Activated CD4-positive, alpha-beta T cell treated with anti-CD3 and anti-CD28 coated beads, Interleukin-2, Interleukin-6, amounts not matched to agents 100 ng/mL and 50 ng/mL, durations not matched to agents 16 hours and 8 hours (primary cell): ENCODE results near the gene MED20.
"Not testable (repeated sequence)": the region's sequence is repeated elsewhere in the genome, so short reads cannot be mapped to it uniquely, and the experiment has no call there.

Experiments
- DNase-seq: peaks from one replicate; pipeline ENCODE4 v3.0.0-alpha.2; 2020

MED20 gene, protein sequence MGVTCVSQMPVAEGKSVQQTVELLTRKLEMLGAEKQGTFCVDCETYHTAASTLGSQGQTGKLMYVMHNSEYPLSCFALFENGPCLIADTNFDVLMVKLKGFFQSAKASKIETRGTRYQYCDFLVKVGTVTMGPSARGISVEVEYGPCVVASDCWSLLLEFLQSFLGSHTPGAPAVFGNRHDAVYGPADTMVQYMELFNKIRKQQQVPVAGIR

DNA sequence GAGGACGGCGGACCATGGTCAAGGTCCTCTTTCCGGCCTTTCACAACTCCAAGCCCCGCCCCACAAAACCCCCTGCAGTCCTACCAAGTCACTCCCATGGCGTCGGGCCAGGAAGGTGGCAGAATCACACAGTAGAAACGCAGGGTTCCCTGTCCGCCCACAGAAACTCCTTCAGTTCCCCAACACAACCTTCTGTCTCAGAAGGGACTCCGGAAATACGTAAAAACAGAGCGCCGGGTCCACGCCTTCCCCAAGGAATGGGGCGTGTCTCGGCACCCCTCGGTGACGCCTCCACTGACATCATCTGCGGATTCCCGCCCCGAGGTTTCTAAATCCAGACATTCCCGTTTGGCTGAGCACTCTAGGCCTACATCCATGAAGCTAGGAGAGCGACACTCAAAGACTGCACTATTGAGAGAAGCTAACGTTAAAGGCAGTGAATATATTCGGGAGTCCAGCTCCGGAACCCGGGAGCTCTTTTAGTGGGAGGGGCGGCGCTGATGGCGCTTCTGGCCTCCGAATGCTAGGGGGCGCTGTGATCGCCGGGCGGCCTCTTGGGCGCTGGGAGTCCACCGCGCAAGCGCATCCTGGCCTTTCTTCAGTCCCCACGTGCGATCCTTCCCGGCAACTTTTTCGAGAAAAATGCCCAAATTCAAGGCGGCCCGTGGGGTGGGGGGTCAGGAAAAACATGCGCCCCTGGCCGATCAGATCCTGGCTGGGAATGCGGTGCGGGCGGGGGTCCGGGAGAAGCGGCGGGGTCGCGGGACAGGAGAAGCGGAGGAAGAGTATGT, at the start of gene MED20, which contains the start of gene BYSL:
MED20 (minus strand) TSS at position 219 of the 791 bp plus-strand sequence; CDS start at position 98, 121 bp downstream.
BYSL (plus strand) TSS at position 579 of the 791 bp plus-strand sequence; CDS start at position 643, 64 bp downstream.
- peak; percentile 96 for DNase-seq

DNA sequence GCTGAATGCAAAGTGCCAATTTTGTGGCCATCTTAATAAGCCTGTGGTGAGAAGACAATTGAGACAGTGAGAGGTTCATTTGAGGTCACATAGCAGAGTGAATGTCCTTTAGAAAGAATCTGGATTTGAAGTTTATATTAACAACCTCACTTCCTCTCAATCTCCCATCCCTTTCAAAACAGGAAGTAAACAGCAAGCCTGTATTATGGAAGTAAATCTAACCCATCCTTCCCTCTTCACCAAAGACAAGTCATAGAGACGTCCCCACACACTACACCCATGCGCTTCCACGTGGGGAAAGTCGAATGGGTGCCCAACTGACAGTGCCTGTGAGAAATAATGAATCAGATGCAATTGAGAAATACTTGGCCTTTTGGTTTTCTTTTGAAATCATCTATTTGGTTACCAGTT, 49.5 kb upstream of the MED20 start:
- peak; percentile 20 for DNase-seq

DNA sequence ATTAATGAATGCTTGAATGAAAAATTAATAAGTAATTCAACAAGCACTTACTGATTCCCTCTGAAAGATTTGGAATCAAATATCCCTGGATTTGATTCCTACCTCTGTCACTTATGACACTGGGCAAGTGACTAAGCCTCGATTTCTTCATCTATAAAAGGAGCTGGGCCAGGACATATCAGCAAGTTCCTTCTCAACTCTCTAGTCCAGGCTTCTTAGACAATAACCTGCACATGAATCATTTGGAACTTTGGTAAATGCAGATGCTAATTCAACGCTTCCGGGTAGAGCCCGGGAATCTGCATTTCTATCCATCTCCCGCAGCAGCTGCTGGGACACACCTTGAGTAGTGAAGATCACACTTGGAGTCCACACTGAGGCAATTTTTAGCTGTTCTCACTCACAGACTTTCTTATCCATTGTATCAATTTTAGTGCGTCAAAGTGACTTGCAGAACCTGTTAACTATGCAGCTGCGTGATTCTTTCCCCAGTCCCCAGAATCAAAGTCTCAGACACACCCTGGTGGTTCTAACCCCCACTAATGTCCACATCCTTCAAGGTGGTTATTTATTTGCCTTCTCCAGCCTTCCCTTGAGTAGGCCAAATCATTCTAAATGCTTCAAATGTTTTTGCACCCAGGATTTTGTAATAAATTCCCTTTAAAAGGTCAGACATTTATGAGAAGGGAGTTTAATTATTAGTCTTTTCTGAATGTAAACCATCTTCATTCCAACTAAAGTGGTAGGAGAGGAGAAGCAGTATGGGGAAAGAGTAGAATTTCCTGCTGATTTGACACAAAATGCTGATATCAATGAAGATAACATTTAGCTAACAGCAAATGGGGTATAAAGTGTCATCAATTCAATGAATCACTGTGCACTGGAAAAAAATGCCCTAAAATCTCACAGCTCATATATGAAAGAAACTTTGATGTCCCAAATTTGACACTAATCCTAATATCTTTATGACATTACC, 46.7 kb upstream of the MED20 start:
- no peak for DNase-seq

DNA sequence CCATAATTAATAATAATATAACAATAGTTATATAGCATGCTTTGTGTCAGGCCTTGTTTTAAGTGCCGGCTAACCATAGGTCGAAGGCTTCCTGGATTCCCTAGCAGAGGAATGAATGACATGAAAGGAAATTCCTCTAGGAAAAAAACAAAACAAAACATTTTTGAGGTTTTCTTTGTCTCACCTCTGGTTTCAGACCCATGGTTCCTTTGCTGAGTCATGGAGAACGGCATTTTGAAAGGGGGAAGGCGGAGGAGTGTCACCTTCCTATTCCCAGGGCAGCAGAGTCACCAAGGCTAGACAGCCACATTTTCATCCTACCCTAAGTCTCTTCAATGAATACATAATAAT, 46.0 kb upstream of the MED20 start:
- no peak for DNase-seq

DNA sequence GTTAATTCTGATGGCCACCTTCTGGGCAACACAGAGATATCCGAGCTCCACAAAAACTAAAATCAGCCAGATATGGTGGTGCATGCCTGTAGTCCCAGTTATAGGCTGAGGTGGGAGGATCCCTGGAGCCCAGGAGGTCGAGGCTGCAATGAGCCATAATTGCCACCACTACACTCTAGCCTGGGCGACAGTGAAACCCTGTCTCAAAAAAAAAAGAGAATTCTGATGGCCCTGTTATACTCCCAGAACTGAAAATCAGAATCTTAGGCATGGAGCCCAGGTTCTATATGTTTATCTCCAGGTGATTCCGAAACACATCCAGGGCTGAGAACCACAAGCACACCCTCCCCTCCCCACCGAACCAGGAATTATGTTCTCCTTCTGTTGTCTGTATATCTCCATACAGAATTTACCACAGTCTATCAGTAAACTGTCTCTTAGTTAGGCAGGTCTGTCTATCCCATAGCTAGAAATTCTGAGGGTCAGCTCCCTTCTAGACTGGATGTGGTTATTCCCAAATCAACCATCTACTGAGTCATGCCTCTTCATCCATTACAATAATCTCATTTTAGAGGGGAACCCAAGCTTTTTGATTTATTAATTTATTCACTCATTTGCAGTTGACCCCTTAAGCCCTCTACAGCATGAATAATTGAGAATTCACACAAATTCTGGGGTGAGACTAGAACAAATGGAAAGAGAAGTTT, 45.4 kb upstream of the MED20 start:
- DNase-seq, result no peak

DNA sequence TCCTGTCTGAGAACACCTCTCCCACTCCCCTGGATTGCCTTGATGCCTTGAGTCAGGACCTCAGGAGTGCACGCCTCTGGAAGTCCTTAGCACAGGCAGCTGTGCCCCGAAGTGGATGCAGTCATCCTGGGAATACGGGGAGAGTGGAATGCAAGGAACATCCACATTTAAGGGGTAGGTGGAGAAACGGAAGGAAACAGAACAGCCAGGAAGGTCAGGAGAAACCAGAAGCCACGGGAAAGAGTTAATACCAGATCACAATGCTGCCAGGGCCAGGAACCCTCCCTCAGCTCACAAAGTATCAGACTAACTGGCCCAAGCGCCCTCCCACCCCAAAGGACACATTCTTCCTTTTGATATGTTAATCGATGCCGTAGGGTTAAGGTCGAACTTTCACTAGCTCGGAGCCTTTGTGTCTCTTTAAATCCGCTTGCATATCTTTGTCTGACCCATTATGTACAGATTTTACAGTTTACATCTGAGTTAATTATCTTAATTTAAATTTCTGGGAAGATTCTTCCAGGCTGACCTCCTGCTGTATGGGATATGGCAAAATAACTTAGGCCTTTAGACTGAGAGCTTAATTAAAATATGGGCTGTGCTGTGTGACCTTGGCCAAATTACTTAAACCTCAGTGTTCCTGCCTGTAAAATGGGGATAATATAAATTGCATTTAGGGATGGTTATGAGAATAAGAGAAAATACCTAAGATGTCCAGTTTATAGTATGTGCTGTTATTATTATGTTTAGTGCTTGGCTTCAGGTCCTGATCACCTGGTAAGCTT, 44.7 kb upstream of the MED20 start:
- DNase-seq, result no peak

DNA sequence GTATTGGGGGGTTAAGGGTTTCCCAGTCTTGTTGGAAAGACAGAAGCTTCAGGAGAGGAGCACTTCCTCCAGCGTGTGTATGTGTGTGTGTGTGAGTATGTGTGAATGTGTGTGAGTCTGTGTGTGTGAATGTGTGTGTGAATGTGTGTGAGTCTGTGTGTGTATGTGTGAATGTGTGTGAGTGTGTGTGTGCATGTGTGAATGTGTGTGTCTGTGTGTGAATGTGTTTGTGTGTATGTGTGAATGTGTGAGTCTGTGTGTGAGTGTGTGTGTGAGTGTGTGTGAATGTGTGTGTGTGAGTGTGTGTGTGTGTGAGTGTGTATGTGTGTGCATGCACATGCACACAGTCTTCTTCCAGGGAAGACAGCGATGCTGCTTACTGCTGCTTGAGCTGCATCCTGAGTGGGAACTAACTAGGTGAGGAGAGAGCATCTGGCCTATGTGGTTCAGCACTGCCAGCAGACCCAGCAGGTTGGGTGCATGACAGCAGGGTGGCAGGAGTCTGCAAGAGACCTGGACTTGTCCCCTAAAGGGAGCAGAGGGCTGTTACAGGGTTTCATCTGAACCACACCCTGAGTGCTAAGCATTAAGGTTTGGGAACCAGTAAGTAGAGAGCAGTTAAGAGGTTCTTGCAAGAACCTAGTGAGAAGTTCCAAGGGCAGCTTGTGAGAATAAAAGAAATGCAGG, 43.4 kb upstream of the MED20 start:
- no peak for DNase-seq

DNA sequence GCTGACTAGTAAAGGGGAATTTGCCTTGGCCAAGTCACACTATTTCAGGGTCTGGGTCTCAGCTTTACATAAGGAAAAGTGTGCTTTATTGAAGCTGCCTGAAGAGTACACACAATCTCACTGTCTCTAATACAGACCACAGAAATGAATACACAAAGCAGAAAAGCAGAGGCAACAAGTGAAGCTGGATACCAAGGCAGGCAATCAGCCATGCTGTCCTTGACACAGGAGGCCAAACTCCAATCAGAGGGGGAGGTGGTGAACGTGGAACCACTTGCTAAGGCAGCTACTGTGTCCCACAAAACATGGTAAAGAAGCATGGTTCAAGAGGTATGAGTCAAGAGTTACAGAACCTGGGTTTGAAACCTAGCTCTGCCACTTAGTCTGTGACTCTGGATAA, 42.4 kb upstream of the MED20 start:
- no peak for DNase-seq

DNA sequence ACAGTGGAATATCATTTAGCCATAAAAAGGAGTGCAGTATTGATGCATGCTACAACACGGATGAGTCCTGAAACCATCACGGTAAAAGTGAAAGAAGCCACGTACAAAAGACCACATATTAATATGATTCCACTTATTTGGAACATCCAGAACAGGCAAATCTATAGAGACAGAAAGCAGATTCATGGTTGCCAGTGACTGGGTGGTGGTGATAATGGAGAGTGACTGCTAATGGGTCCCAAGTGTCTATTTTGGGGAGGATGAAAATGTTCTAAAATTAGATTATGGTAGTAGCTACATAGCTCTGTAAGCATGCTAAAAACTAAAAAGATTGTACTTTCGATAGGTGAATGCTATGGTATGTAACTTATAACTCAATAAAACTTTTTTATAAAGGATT, 39.1 kb upstream of the MED20 start:
- DNase-seq, result no peak

DNA sequence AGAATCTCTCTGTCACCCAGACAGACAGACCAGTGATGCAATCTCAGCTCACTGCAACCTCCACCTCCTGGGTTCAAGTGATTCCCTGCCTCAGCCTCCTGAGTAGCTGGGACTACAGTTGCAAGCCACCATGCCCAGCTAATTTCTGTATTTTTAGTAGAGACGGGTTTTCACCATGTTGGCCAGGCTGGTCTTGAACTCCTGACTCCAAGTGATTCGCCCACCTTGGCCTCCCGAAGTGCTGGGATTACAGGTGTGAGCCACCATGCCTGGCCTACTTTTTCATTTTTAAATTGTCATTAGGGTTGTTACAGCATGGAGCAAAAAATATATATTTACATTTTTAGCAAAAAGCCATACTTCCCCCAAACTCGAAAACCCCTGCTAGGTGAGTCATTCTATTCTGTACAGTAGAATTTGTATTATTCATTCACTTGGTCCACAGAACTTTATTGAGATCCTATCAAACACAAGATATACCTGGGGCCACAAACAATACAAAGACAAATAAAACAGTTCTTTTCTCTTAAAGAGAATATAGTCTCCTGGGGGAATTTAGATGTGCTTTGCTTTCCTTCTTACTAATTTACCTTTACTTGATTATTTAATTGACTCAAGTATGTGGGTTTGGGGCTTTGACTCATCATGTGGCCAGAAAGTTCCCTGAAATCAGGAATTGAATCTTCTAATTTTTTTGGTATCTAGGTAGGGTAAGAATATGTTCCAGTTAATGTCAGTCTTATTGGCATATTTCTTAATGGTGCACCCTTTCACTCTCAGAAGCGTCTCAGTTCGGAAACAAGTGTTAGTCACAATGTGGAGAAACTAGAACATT, 37.3 kb upstream of the MED20 start:
- DNase-seq, result peak; percentile 77

DNA sequence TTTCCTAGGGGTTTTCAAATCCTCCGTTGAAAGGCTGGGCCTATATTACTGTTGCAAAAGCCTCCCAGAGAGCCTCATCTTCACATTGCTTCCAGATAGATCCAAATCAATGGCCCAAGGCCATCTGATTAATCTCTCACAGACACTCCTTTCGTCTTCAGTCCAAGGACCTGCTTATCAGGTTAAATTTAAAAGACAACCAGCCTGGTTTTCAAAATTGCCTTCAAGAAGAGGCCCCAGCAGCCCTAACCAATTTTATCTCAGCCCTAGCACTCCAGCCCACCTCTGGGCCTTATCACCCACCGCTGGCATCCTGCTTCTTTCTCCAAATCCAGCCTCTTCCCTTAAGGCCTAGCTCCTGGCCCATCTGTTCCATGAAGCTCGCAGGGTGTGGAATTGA, 36.2 kb upstream of the MED20 start:
- DNase-seq, result no peak

DNA sequence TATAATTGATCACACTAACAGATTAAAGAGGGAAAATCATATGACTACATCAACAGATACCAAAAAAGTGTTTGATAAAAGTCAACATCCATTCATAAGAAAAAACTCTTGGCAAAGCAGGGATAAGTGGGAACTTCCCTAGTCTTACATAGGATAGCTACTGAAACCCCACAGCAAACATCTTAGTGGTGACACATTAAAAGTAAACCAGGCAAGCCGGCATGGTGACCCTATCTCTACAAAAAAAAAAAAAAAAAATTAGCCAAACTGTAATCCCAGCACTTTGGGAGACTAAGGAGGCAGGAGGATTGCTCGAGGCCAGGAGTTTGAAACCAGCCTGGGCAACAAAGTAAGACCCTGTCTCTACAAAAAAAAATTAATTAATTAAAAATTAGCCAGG, 34.5 kb upstream of the MED20 start:
- no peak for DNase-seq

DNA sequence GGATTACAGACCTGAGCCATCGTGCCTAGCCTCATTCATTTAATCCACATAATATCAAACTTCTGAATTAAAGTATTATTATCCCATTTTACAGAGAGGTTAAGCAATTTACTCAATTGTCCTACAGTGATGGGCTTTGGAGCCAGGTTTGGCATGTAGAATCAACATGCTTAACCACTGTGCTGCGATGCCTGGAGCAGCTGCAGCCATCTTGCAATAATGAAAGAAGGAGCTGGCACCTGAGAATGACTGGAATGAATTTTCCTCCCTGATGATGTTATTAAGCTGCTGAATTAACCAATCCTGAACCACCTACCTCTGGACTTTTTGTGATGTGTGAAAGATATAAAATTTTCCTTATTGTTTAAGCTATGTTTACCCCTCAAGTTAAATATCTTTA, 33.7 kb upstream of the MED20 start:
- no peak for DNase-seq

DNA sequence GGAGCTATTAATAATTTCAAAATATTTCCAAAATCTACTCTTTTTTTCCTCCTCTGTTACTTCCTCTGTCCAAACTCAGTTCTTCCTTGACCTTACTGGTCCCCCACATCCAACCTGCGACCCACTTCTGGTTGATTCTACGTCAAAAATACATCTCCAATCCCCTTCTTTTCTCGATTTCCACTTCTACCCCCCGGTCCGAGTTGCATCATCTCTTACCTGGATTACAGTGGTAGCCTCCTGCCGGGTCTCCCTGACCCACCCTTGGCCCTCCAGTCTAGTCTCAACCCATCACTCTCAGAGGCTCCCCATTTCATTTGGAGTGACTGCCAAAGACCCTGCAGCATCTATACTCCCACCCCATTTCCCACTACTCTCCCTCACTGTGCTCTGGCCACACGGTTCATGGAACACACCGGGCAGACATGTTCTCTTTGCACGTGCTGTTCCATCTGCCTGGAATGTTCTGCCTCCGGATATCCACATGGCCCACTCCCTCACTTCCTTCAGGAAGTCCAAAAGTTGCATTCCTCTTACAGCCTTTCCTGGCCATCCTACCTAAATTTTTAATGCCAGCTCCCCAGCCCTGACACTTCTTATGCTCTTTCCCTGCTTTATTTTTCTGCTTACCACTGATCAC, 26.8 kb upstream of the MED20 start:
- DNase-seq, result no peak

DNA sequence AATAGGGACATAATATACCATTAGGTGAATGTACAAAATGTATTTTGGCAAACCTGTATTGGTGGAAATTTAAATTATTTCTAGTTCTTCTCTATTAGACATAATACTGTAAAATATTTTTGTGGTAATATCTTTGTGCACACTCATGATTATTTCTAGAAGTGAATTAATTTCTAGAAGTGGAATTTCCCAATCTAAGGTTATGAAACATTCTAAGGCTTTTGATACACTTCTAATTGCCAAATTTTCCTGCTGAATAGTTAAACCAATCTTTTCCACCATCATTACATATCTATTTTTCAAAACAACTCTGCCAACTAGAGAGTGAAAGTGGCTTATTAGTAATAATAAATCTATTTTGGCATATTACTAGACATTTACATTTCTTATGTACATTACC, 22.5 kb upstream of the MED20 start:
- DNase-seq, result no peak

DNA sequence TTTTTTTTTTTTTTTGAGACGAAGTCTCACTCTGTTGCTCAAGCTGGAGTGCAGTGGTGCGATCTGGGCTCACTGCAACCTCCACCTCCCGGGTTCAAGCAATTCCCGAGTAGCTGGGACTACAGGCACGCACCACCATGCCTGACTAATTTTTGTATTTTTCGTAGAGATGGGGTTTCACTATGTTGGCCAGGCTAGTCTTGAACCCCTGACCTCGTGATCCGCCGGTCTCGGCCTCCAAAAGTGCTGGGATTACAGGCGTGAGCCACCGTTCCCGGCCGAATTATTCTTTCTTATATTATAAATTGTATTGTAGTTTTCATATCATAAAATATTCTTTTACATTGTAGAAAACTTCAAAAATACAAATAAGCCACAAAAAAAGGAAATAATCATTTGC, 21.9 kb upstream of the MED20 start:
- DNase-seq, result not testable (repeated sequence)

DNA sequence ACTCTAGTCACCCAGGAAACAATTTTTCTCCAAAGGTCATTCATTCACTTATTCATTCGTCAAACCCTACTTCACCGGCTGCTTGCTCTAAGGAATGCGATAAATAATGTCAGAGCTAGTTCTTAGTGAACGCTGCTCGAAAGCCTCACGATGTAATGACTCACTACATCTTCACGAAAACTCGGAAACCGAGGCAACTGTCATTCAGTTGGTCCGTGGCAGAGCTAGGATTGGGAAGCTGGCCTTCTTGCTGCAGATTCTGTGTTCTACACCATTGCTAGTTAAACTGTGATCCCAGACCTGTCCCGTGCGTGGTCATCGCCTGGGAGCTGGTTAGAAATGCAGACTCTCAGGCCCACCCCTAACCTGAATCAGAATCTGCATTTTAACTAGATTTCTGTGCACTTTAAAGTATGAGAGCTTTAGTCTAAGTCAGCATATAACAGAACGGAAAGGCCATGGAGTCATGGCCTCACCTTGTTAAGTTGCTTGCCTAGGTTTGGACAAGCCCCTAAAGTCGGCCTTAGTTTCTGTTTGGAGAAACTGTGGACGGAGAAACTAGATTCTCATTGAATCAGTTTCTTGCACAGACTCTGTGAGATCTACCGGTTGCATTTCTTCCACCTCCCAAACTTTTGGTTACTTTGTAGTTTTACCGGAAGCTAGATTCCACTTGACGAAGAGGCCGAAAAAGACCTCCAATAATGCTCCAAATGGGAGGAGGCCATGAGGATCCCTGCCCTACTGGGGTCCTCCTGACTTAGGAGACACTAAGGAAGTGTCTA, 21.3 kb upstream of the MED20 start:
- DNase-seq, result no peak

DNA sequence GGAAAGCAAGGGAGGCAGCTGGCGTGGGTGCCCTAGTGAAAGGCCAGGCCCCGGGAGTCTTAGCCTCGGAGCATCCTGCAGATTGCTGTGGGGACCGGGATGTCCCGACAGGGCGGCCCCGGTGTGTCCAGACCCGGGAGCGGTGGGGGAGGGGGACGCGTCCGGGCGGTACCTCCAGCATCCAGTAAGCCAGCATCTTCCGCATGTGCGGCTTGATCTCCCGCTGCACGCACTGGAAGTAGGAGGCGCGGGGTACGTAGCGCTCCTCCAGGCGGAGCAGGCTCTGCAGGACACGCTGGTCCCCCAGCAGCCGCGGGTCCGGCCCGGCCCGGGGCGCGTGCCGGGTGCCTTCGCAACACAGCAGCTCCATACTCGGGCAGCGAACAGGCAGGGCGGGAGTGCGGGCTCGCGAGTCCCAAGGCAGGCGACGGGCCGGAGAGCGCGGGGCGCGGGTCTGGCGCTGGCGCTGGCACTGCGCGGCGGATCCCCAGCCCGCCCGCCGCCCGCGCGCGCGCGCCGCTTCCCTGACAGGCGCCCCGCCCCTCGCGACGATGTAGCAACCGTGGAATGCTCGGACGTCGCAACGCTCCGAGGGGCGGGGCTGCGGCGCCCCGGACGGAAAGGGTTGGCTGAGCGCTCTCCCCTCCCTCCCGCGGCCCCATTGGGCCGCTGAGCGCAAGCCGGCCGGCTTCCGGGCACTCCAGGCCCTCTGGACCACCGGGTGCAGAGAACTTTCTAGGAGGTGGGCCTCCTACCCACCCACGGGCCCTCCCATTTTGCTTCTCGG, 20.5 kb upstream of the MED20 start, which contains the start of gene CCND3:
CCND3 (minus strand) TSS at position 529 of the 787 bp plus-strand sequence; CDS start at position 370, 159 bp downstream.
- peak; percentile 96 for DNase-seq
